GM12878 (cell line): ENCODE measurements around the gene CRYBA1. TPM values are rescaled to one million over a fixed set of nuclear protein-coding genes. Genes with fewer than 3 reads are reported as not detected.

Experiments used
- ATAC-seq: fragments of 200-7000 bp; cut with Tn5 transposase; 3 replicates; pipeline ENCODE4 v1.9.1; 2020; ENCODE audit warnings: mild to moderate bottlenecking, moderate library complexity
- BruUV-seq: library from RNA; stranded (reverse); fragments of 400-500 nt; replicated peaks from 2 replicates; lab custom pipeline; 2021; lab: Mats Ljungman, UMichigan
- CTCF ChIA-PET: fragments of 300-600 bp; sonication (Branson Sonifier 250); formaldehyde crosslinking; extraction: SDS; loops from one replicate; lab custom pipeline; 2021; ENCODE audit warnings: inconsistent platforms; lab: Yijun Ruan, JAX
- POLR2A ChIA-PET: fragments of 350-600 bp; formaldehyde crosslinking; extraction: SDS; loops from one replicate; lab custom pipeline; 2021; ENCODE audit warnings: inconsistent platforms; lab: Charles Lee
- RAD21 ChIA-PET: fragments of 300-600 bp; sonication (Branson Sonifier 250); formaldehyde crosslinking; loops from one replicate; lab custom pipeline; 2023; ENCODE audit warnings: antibody characterized with exemption; ENCODE audit not compliant: unreplicated experiment; lab: Charles Lee
- SMC1A ChIA-PET: fragments of 300-600 bp; sonication (Branson Sonifier 250); formaldehyde crosslinking; loops from one replicate; lab custom pipeline; 2023; ENCODE audit not compliant: unreplicated experiment, uncharacterized antibody; lab: Charles Lee
- DNase-seq: peaks from one replicate; pipeline ENCODE4 v3.0.0-alpha.2; 2011; ENCODE audit warnings: low read depth, low spot score
- FAIRE-seq: peaks from 3 replicates; lab custom pipeline; 2011; peaks lifted over from hg19 to GRCh38; lab: Jason Lieb, UNC
- H2AFZ ChIP-seq: 2 replicates; pipeline ENCODE4 v1.6.0; 2011; ENCODE audit warnings: low read depth, low read length, control low read depth; ENCODE audit not compliant: control insufficient read depth
- H3K27ac ChIP-seq: 2 replicates; pipeline ENCODE4 v1.5.1; 2011; ENCODE audit warnings: control low read depth; ENCODE audit not compliant: control insufficient read depth, insufficient read depth
- H3K27me3 ChIP-seq, 2 experiments: replicated peaks in 1 of 2; 2 replicates each; pipeline versions ENCODE4 v1.6.0 to v1.6.1; 2011; ENCODE audit warnings: low read length in 1 of 2; ENCODE audit not compliant: control insufficient read depth in 2 of 2, insufficient read depth in 2 of 2
- H3K36me3 ChIP-seq, 2 experiments: 2 replicates each; pipeline ENCODE4 v1.5.1; 2011; ENCODE audit warnings: low read length in 1 of 2; ENCODE audit not compliant: control insufficient read depth in 2 of 2, insufficient read depth in 2 of 2
- H3K4me1 ChIP-seq: 2 replicates; pipeline ENCODE4 v1.6.1; 2011; ENCODE audit warnings: mild to moderate bottlenecking, low read length, moderate library complexity, mixed read lengths; ENCODE audit not compliant: control insufficient read depth, insufficient read depth
- H3K4me2 ChIP-seq: 2 replicates; pipeline ENCODE4 v1.6.0; 2011; ENCODE audit warnings: control low read depth; ENCODE audit not compliant: control insufficient read depth, insufficient read depth
- H3K4me3 ChIP-seq: fragments of 200-600 bp; sonication (generic); 2 replicates; pipeline ENCODE4 v1.5.1; 2016
- H3K79me2 ChIP-seq: 2 replicates; pipeline ENCODE4 v1.6.0; 2011; ENCODE audit warnings: low read length; ENCODE audit not compliant: control insufficient read depth, insufficient read depth
- H3K9ac ChIP-seq: 2 replicates; pipeline ENCODE4 v1.8.0; 2011; ENCODE audit warnings: low read length, control low read depth, mixed read lengths; ENCODE audit not compliant: control insufficient read depth, insufficient read depth
- H3K9me3 ChIP-seq: replicated peaks from 3 replicates; pipeline ENCODE4 v1.5.1; 2011; ENCODE audit warnings: mild to moderate bottlenecking, low read length; ENCODE audit not compliant: control insufficient read depth, insufficient read depth
- H4K20me1 ChIP-seq: 2 replicates; pipeline ENCODE4 v1.6.0; 2011; ENCODE audit not compliant: control insufficient read depth, insufficient read depth
- BCL11A ChIP-seq: IDR thresholded peaks from 2 replicates; pipeline ENCODE4 v1.6.1; 2011; ENCODE audit warnings: low read depth, low read length
- CEBPB ChIP-seq, 2 experiments: fragments of 150-350 bp in 1 of 2; IDR thresholded peaks; 2 replicates each; pipeline ENCODE4 v1.6.1; 2012 to 2014; ENCODE audit warnings: low read depth in 2 of 2, low read length in 2 of 2, borderline replicate concordance in 1 of 2, inconsistent platforms in 1 of 2
- GATAD2B ChIP-seq: fragments of 450-650 bp; conservative IDR thresholded peaks from 2 replicates; pipeline ENCODE4 v1.6.1; 2017; ENCODE audit warnings: low read depth, mild to moderate bottlenecking, moderate library complexity
- NFXL1 ChIP-seq: fragments of 450-650 bp; IDR thresholded peaks from 2 replicates; pipeline ENCODE4 v1.6.1; 2017; ENCODE audit warnings: antibody characterized with exemption, mild to moderate bottlenecking, borderline replicate concordance
- NRF1 ChIP-seq: conservative IDR thresholded peaks from 2 replicates; pipeline ENCODE4 v1.6.1; 2011; ENCODE audit warnings: mild to moderate bottlenecking, low read depth, low read length, improper control_type of control experiment
- POLR2A ChIP-seq: IDR thresholded peaks from 2 replicates; pipeline ENCODE4 v1.6.1; 2011; ENCODE audit warnings: low read depth, mild to moderate bottlenecking, low read length
- RB1 ChIP-seq: fragments of 450-650 bp; formaldehyde crosslinking; IDR thresholded peaks from 2 replicates; pipeline ENCODE4 v1.6.1; 2017; ENCODE audit warnings: mild to moderate bottlenecking, borderline replicate concordance
- TARDBP ChIP-seq: IDR thresholded peaks from 2 replicates; pipeline ENCODE4 v1.6.1; 2016; ENCODE audit warnings: borderline replicate concordance
- TCF3 ChIP-seq: IDR thresholded peaks from 2 replicates; pipeline ENCODE4 v1.6.1; 2012; ENCODE audit warnings: low read depth, mild to moderate bottlenecking, low read length, borderline replicate concordance; ENCODE audit not compliant: insufficient read depth
- WGBS: methylation state at CpG from one replicate; pipeline ENCODE4 v1.1.6; 2016; ENCODE audit warnings: low lambda C conversion rate; ENCODE audit not compliant: insufficient replicate concordance, insufficient coverage; ENCODE audit errors: missing lambda C conversion rate; 5-methylcytosine and 5-hydroxymethylcytosine counted together
- in situ Hi-C: fragments of 300-500 bp; cut with MboI; formaldehyde crosslinking; loops from 9 replicates; pipeline ENCODE4 v1.14.3; 2018; ENCODE audit warnings: mixed read lengths
- intact Hi-C: fragments of 100-400 bp; cut with micrococcal nuclease; formaldehyde crosslinking; loops from one replicate; pipeline ENCODE4 v1.14.2; 2022; ENCODE audit not compliant: unreplicated experiment
- polyA plus RNA-seq, 11 experiments: library from polyadenylated mRNA; depleted of rRNA in 4 of 11; unstranded in 6 of 11; stranded (reverse) in 5 of 11; fragments of >200 nt; fragmentation: Nextera tagmentation in 4 of 11; fragmentation: Illumina TruSeq in 1 of 11; extraction: Ambion mirVana in 4 of 11; extraction: Trizol in 1 of 11; gene quantifications; 1 replicate in 1 of 11; 2 replicates in 10 of 11; pipeline versions ENCODE4 v1.2.1 to v1.2.3, GENCODE V29; 2011 to 2016; ENCODE audit warnings: inconsistent platforms in 2 of 11, missing spikeins in 2 of 11, low read depth in 1 of 11
- total RNA-seq, 4 experiments: library from RNA; depleted of rRNA in 3 of 4; stranded (reverse); fragments of >200 nt in 3 of 4; fragmentation: Illumina TruSeq in 1 of 4; extraction: Trizol in 1 of 4; gene quantifications; 2 replicates each; pipeline versions ENCODE4 v1.2.1 to v1.2.3, GENCODE V29; 2013 to 2021
- TF ChIP-seq, protein P1 (sequence below): fragments of 450-650 bp; formaldehyde crosslinking; IDR thresholded peaks from 2 replicates; pipeline ENCODE4 v1.5.0; 2022; ENCODE audit warnings: mild to moderate bottlenecking, missing genetic modification characterization
- TF ChIP-seq, protein P2 (sequence below): fragments of 450-650 bp; IDR thresholded peaks from 2 replicates; pipeline ENCODE4 v1.6.1; 2017; ENCODE audit warnings: mild to moderate bottlenecking, moderate library complexity

CRYBA1 gene
- total and polyA plus RNA-seq, 10 of the 15 experiments (the other 5 are each of a cell fraction or from before 2014, with no cell fraction given): not detected

DNA sequence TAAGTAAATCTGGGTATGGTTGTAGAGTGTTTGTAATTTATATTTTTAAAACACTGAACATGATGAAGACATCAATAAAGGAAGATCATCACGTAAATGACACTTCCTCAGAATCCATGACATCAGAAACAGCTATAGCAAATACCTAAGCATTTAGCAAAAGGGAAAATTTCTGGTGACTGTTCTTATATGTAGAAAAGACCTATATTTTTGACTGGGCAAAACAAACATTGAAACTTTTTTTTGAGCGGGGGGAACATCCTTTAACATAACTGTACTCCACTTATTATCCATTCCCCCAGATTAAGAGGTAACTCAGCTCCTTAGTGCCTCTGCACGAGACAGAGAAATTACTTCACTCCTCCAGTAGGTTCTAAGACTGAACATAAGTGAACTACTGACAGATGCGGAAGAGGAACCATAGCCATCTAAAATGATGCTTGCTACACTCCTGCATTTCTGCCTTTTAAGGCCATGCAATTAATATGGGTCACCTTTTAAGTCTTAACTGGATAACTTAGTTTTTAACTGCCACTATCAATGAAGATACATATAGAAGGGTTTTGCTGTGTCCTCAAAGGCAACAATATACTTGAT is 9.4 kb downstream of the CRYBA1 start:
- ChIA-PET CTCF (interaction anchor here (1.1 to 4.8 kb wide), 5 partner anchors 33 to 132 kb away, joined by 3 to 36 read pairs (median 6); no protein-coding TSS in a partner anchor), POLR2A (interaction anchor here (0.5 to 2.0 kb wide), 5 partner anchors 36 to 575 kb away, joined by 4 to 8 read pairs (median 5); no protein-coding TSS in a partner anchor), SMC1A (interaction anchor here (0.8 to 4.0 kb wide), 5 partner anchors 10 to 36 kb away, joined by 3 to 17 read pairs (median 7); partner anchors contain the start of gene CRYBA1), RAD21 (no interaction called here)
- in situ Hi-C loops (no loop called here), intact Hi-C loops (no loop called here)
- BruUV-seq: no TSS peak
- WGBS: 82% methylated on average over 4 of the region's 4 CpGs
- FAIRE-seq (no peak), ATAC-seq (no peak), DNase-seq (no peak)
- no peak overlapping the region for H3K27ac ChIP-seq
- H3K4me3 ChIP-seq: no peak overlapping the region
- no peak overlapping the region for H2AFZ ChIP-seq
- H3K9me3 ChIP-seq: no peaks in the 10 kb centered on the region
- no peak overlapping the region for H3K9ac ChIP-seq
- no peaks in the 10 kb centered on the region for H3K4me1 ChIP-seq
- no peak for TF ChIP-seq TARDBP
- TF ChIP-seq NFXL1: no peak
- TF ChIP-seq POLR2A: no peak
- TF ChIP-seq CEBPB (IDR thresholded peaks at IDR 0.05; ENCODE audit: borderline replicate concordance in 1 of 2, low read depth in 2 of 2, low read length in 2 of 2): no peak
- TF ChIP-seq, protein P1, sequence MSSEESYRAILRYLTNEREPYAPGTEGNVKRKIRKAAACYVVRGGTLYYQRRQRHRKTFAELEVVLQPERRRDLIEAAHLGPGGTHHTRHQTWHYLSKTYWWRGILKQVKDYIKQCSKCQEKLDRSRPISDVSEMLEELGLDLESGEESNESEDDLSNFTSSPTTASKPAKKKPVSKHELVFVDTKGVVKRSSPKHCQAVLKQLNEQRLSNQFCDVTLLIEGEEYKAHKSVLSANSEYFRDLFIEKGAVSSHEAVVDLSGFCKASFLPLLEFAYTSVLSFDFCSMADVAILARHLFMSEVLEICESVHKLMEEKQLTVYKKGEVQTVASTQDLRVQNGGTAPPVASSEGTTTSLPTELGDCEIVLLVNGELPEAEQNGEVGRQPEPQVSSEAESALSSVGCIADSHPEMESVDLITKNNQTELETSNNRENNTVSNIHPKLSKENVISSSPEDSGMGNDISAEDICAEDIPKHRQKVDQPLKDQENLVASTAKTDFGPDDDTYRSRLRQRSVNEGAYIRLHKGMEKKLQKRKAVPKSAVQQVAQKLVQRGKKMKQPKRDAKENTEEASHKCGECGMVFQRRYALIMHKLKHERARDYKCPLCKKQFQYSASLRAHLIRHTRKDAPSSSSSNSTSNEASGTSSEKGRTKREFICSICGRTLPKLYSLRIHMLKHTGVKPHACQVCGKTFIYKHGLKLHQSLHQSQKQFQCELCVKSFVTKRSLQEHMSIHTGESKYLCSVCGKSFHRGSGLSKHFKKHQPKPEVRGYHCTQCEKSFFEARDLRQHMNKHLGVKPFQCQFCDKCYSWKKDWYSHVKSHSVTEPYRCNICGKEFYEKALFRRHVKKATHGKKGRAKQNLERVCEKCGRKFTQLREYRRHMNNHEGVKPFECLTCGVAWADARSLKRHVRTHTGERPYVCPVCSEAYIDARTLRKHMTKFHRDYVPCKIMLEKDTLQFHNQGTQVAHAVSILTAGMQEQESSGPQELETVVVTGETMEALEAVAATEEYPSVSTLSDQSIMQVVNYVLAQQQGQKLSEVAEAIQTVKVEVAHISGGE (CRISPR knock-in tag): no peak
- no peak for TF ChIP-seq RB1
- no peak for TF ChIP-seq NRF1
- TF ChIP-seq GATAD2B: no peak
- TF ChIP-seq, protein P2, sequence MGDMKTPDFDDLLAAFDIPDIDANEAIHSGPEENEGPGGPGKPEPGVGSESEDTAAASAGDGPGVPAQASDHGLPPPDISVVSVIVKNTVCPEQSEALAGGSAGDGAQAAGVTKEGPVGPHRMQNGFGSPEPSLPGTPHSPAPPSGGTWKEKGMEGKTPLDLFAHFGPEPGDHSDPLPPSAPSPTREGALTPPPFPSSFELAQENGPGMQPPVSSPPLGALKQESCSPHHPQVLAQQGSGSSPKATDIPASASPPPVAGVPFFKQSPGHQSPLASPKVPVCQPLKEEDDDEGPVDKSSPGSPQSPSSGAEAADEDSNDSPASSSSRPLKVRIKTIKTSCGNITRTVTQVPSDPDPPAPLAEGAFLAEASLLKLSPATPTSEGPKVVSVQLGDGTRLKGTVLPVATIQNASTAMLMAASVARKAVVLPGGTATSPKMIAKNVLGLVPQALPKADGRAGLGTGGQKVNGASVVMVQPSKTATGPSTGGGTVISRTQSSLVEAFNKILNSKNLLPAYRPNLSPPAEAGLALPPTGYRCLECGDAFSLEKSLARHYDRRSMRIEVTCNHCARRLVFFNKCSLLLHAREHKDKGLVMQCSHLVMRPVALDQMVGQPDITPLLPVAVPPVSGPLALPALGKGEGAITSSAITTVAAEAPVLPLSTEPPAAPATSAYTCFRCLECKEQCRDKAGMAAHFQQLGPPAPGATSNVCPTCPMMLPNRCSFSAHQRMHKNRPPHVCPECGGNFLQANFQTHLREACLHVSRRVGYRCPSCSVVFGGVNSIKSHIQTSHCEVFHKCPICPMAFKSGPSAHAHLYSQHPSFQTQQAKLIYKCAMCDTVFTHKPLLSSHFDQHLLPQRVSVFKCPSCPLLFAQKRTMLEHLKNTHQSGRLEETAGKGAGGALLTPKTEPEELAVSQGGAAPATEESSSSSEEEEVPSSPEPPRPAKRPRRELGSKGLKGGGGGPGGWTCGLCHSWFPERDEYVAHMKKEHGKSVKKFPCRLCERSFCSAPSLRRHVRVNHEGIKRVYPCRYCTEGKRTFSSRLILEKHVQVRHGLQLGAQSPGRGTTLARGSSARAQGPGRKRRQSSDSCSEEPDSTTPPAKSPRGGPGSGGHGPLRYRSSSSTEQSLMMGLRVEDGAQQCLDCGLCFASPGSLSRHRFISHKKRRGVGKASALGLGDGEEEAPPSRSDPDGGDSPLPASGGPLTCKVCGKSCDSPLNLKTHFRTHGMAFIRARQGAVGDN: no peak
- no peak for TF ChIP-seq BCL11A
- TF ChIP-seq TCF3: no peak
- H3K4me2 ChIP-seq: no peak overlapping the region
- H3K36me3 ChIP-seq: peaks cover 0 to 10% of the 10 kb centered on the region in 2 experiments; a peak in 3 of 4 replicates
- no peaks in the 10 kb centered on the region for H3K27me3 ChIP-seq
- H4K20me1 ChIP-seq: no peaks in the 10 kb centered on the region
- peaks cover 2% of the 10 kb centered on the region; the same call in 1 of the 2 replicates for H3K79me2 ChIP-seq
